HepG2 (cell line): ENCODE measurements around the gene AHSG. TPM values are rescaled to one million over a fixed set of nuclear protein-coding genes. Genes with fewer than 3 reads are reported as not detected.

Experiments
- ATAC-seq: fragments of 200-7000 bp; cut with Tn5 transposase; 3 replicates; pipeline ENCODE4 v1.9.1; 2020; ENCODE audit warnings: mild to moderate bottlenecking, moderate library complexity
- BruUV-seq: library from RNA; stranded (reverse); fragments of 400-500 nt; replicated peaks from 2 replicates; lab custom pipeline; 2021; lab: Mats Ljungman, UMichigan
- CTCF ChIA-PET: fragments of 300-600 bp; formaldehyde crosslinking; extraction: SDS; loops from one replicate; lab custom pipeline; 2021; ENCODE audit warnings: low total read pairs, inconsistent platforms, low intra/inter-chr PET ratio; lab: Yijun Ruan, JAX
- POLR2A ChIA-PET: fragments of 350-600 bp; sonication (Branson Sonifier 250); formaldehyde crosslinking; loops from one replicate; lab custom pipeline; 2020; ENCODE audit warnings: antibody characterized with exemption, inconsistent platforms; lab: Yijun Ruan, JAX
- DNase-seq: peaks from one replicate; pipeline ENCODE4 v3.0.0-alpha.2; 2015; ENCODE audit warnings: low spot score
- FAIRE-seq: peaks from 3 replicates; lab custom pipeline; 2011; peaks lifted over from hg19 to GRCh38; lab: Jason Lieb, UNC
- H2AFZ ChIP-seq: one replicate; pipeline ENCODE4 v1.6.1; 2011; ENCODE audit warnings: low read length, inconsistent platforms
- H3K27ac ChIP-seq: fragments of 300-600 bp; 3 replicates; pipeline ENCODE4 v1.8.0; 2011; ENCODE audit warnings: mixed run types, mild to moderate bottlenecking, mixed read lengths, low read length, inconsistent platforms; ENCODE audit not compliant: insufficient read depth; ENCODE audit errors: extremely low read length
- H3K27me3 ChIP-seq, 2 experiments: fragments of 200-600 bp in 1 of 2; 2 replicates in 1 of 2; 3 replicates in 1 of 2; pipeline versions ENCODE4 v1.6.0 to v1.8.0; 2011; ENCODE audit warnings: low read length in 2 of 2, mild to moderate bottlenecking in 2 of 2, moderate library complexity in 2 of 2, inconsistent platforms in 1 of 2; ENCODE audit not compliant: insufficient read depth in 2 of 2, control insufficient read depth in 1 of 2
- H3K36me3 ChIP-seq, 2 experiments: fragments of 200-600 bp in 1 of 2; replicated peaks in 1 of 2; 2 replicates in 1 of 2; 3 replicates in 1 of 2; pipeline versions ENCODE4 v1.5.1 to v1.8.0; 2011; ENCODE audit warnings: low read length in 2 of 2, inconsistent platforms in 1 of 2; ENCODE audit not compliant: insufficient read depth in 2 of 2, control insufficient read depth in 1 of 2
- H3K4me1 ChIP-seq: 2 replicates; pipeline ENCODE4 v1.5.1; 2012; ENCODE audit warnings: low read length, inconsistent platforms; ENCODE audit not compliant: insufficient read depth
- H3K4me2 ChIP-seq: 2 replicates; pipeline ENCODE4 v1.6.0; 2011; ENCODE audit warnings: low read depth, low read length, inconsistent platforms
- H3K4me3 ChIP-seq, 3 experiments: fragments of 200-600 bp in 1 of 3; sonication (generic), shearing (Covaris generic) in 1 of 3; replicated peaks in 1 of 3; 2 replicates each; pipeline ENCODE4 v1.5.1; 2011 to 2016; ENCODE audit warnings: low read length in 3 of 3, inconsistent platforms in 2 of 3, low read depth in 2 of 3, mild to moderate bottlenecking in 2 of 3, control low read depth in 1 of 3, mixed read lengths in 1 of 3; ENCODE audit not compliant: insufficient read depth in 1 of 3
- H3K79me2 ChIP-seq: one replicate; pipeline ENCODE4 v1.6.1; 2011; ENCODE audit warnings: low read length, inconsistent platforms; ENCODE audit not compliant: insufficient read depth
- H3K9ac ChIP-seq: 2 replicates; pipeline ENCODE4 v1.6.0; 2011; ENCODE audit warnings: mild to moderate bottlenecking, low read depth, low read length, inconsistent platforms; ENCODE audit not compliant: insufficient read depth
- H3K9me3 ChIP-seq: 2 replicates; pipeline ENCODE4 v1.5.1; 2012; ENCODE audit warnings: mild to moderate bottlenecking, low read length
- H4K20me1 ChIP-seq: 2 replicates; pipeline ENCODE4 v1.6.0; 2011; ENCODE audit warnings: inconsistent platforms, mild to moderate bottlenecking, low read length, moderate library complexity; ENCODE audit not compliant: insufficient read depth
- AHR ChIP-seq: IDR thresholded peaks from 2 replicates; pipeline ENCODE4 v1.6.1; 2018; ENCODE audit warnings: missing genetic modification reagents, missing compliant biosample characterization
- CBX1 ChIP-seq: IDR thresholded peaks from one replicate; pipeline ENCODE4 v1.6.1; 2016; ENCODE audit warnings: antibody characterized with exemption, low read depth
- EHMT2 ChIP-seq: fragments of 200-600 bp; sonication (generic); IDR thresholded peaks from 2 replicates; pipeline ENCODE4 v1.7.0; 2017; ENCODE audit warnings: antibody characterized with exemption, low read depth, low read length, borderline replicate concordance
- ELF3 ChIP-seq: IDR thresholded peaks from 2 replicates; pipeline ENCODE4 v1.6.1; 2016; ENCODE audit warnings: missing genetic modification reagents, missing compliant biosample characterization
- FOXA3 ChIP-seq: IDR thresholded peaks from 2 replicates; pipeline ENCODE4 v1.6.1; 2016; ENCODE audit warnings: missing genetic modification reagents, missing compliant biosample characterization
- GABPA ChIP-seq, 2 experiments: IDR thresholded peaks; 2 replicates each; pipeline ENCODE4 v1.6.1; 2011 to 2016; ENCODE audit warnings: low read depth in 2 of 2, low read length in 1 of 2, missing biosample characterization in 1 of 2, missing genetic modification characterization in 1 of 2
- HDAC2 ChIP-seq: sonication (generic); formaldehyde crosslinking; IDR thresholded peaks from 2 replicates; pipeline ENCODE4 v1.4.0; 2020; ENCODE audit warnings: missing genetic modification reagents
- ISL2 ChIP-seq: sonication (generic); formaldehyde crosslinking; IDR thresholded peaks from 2 replicates; pipeline ENCODE4 v1.5.0; 2020; ENCODE audit warnings: missing genetic modification reagents
- KDM5A ChIP-seq: fragments of 200-600 bp; sonication (generic); IDR thresholded peaks from 2 replicates; pipeline ENCODE4 v1.7.0; 2018; ENCODE audit warnings: antibody characterized with exemption, mild to moderate bottlenecking, low read length, borderline replicate concordance
- PHF8 ChIP-seq: sonication (generic); formaldehyde crosslinking; IDR thresholded peaks from 2 replicates; pipeline ENCODE4 v1.5.0; 2020; ENCODE audit warnings: missing genetic modification reagents
- RXRB ChIP-seq: IDR thresholded peaks from 2 replicates; pipeline ENCODE4 v1.6.1; 2016; ENCODE audit warnings: borderline replicate concordance, missing genetic modification reagents, missing compliant biosample characterization
- ZBTB38 ChIP-seq: sonication (generic); formaldehyde crosslinking; IDR thresholded peaks from 2 replicates; pipeline ENCODE4 v1.5.1; 2020; ENCODE audit warnings: mild to moderate bottlenecking, missing genetic modification reagents
- ZNF18 ChIP-seq: sonication (generic); formaldehyde crosslinking; IDR thresholded peaks from 2 replicates; pipeline ENCODE4 v1.8.0; 2022; ENCODE audit warnings: mild to moderate bottlenecking, missing genetic modification reagents; ENCODE audit not compliant: insufficient replicate concordance
- ZNF24 ChIP-seq: fragments of 450-650 bp; IDR thresholded peaks from 2 replicates; pipeline ENCODE4 v1.6.1; 2017; ENCODE audit warnings: antibody characterized with exemption, mild to moderate bottlenecking
- ZNF33B ChIP-seq: sonication (generic); formaldehyde crosslinking; IDR thresholded peaks from 2 replicates; pipeline ENCODE4 v1.5.1; 2020; ENCODE audit warnings: mild to moderate bottlenecking, missing genetic modification reagents
- ZNF367 ChIP-seq: sonication (generic); formaldehyde crosslinking; IDR thresholded peaks from 2 replicates; pipeline ENCODE4 v1.4.0; 2020; ENCODE audit warnings: missing genetic modification reagents, borderline replicate concordance
- ZSCAN20 ChIP-seq: sonication (generic); formaldehyde crosslinking; IDR thresholded peaks from 2 replicates; pipeline ENCODE4 v1.4.0; 2020; ENCODE audit warnings: missing genetic modification reagents, mild to moderate bottlenecking, borderline replicate concordance
- WGBS: methylation state at CpG from one replicate; pipeline ENCODE4 v1.1.6; 2017; ENCODE audit warnings: low lambda C conversion rate; 5-methylcytosine and 5-hydroxymethylcytosine counted together
- in situ Hi-C: cut with HindIII; loops from 2 replicates; pipeline ENCODE4 v1.10.0; 2017; ENCODE audit warnings: low pct_unique_long_range_greater_than_20kb; ENCODE audit not compliant: extremely low pct_ligation_motif_present
- intact Hi-C: fragments of 100-400 bp; cut with micrococcal nuclease; formaldehyde crosslinking; loops from one replicate; pipeline ENCODE4 v1.10.0; 2022; ENCODE audit not compliant: unreplicated experiment
- polyA plus RNA-seq, 8 experiments: library from polyadenylated mRNA; depleted of rRNA in 3 of 8; stranded (reverse) in 7 of 8; unstranded in 1 of 8; fragments of >200 nt; fragmentation: Illumina TruSeq in 4 of 8; extraction: Trizol in 4 of 8; gene quantifications; 2 replicates each; pipeline versions ENCODE4 v1.2.1 to v1.2.3, GENCODE V29; 2011 to 2016; ENCODE audit warnings: low read depth in 4 of 8, missing spikeins in 1 of 8, mixed read lengths in 1 of 8; ENCODE audit not compliant: insufficient read depth in 1 of 8
- total RNA-seq, 5 experiments: library from RNA; depleted of rRNA; stranded (reverse); fragments of >200 nt; fragmentation: Illumina TruSeq; extraction: Trizol; gene quantifications; 2 replicates each; pipeline ENCODE4 v1.2.3, GENCODE V29; 2016; ENCODE audit warnings: low read depth in 1 of 5
- TF ChIP-seq, protein P1 (sequence below): sonication (generic); formaldehyde crosslinking; IDR thresholded peaks from 2 replicates; pipeline ENCODE4 v1.5.1; 2020; ENCODE audit warnings: missing genetic modification reagents, mild to moderate bottlenecking, borderline replicate concordance
- TF ChIP-seq, protein P2 (sequence below): sonication (generic); formaldehyde crosslinking; IDR thresholded peaks from 2 replicates; pipeline ENCODE4 v1.8.0; 2022; ENCODE audit warnings: mild to moderate bottlenecking, missing genetic modification reagents
- TF ChIP-seq, protein P3 (sequence below): sonication (generic); formaldehyde crosslinking; IDR thresholded peaks from 2 replicates; pipeline ENCODE4 v1.8.0; 2022; ENCODE audit warnings: missing genetic modification reagents, mild to moderate bottlenecking, inconsistent platforms, borderline replicate concordance

Gene AHSG
- total and polyA plus RNA-seq, 2 of the 13 experiments (the other 11 are each of a cell fraction or from before 2014, with no cell fraction given) = 2,043 to 19,152 TPM

GRCh38 chr3:186603159-186603558, 9.7 kb upstream of the AHSG start:
- no peak for ATAC-seq
- Histone ChIP-seq H3K27ac (peak overlapping the region; percentile 71), H3K36me3 (no peaks in the 10 kb centered on the region), H3K9me3 (no peaks in the 10 kb centered on the region), H3K4me2 (peak overlapping the region; percentile 56), H2AFZ (no peak overlapping the region), H4K20me1 (no peaks in the 10 kb centered on the region), H3K4me3 (no peak overlapping the region; a peak in 1 of 6 replicates), H3K9ac (peak overlapping the region; percentile 36; the same call in 1 of the 2 replicates), H3K79me2 (peaks cover 6% of the 10 kb centered on the region), H3K27me3 (no peaks in the 10 kb centered on the region), H3K4me1 (peaks cover 98% of the 10 kb centered on the region)
- DNase-seq = no peak
- ChIA-PET CTCF (no interaction called here), POLR2A (interaction anchor here (24.0 to 27.1 kb wide), 2 partner anchors 8 to 9 kb away, joined by 854 read pairs; partner anchors contain the start of gene AHSG)
- intact Hi-C loops (no loop called here), in situ Hi-C loops (no loop called here)
- BruUV-seq = no TSS peak
- 59% methylated on average over 7 of the region's 7 CpGs for WGBS
- FAIRE-seq = no peak
- TF ChIP-seq AHR (CRISPR knock-in tag) (no peak), EHMT2 (no peak), ISL2 (CRISPR knock-in tag) (no peak), GABPA (IDR thresholded peaks at IDR 0.05; ENCODE audit: low read depth, low read length) (no peak), GABPA (CRISPR knock-in tag; IDR thresholded peaks at IDR 0.05; ENCODE audit: low read depth) (peak; percentile 68; the same call in 1 of the 2 replicates), FOXA3 (CRISPR knock-in tag) (peak; percentile 24; the same call in 1 of the 2 replicates), HDAC2 (CRISPR knock-in tag) (0 out of 2 replicates have a peak, but pooled peaks have one; percentile 13), ZNF24 (no peak), ZBTB38 (CRISPR knock-in tag) (peak; percentile 84), PHF8 (CRISPR knock-in tag) (no peak), CBX1 (no peak), ZSCAN20 (no peak), ZNF33B (no peak), ZNF18 (CRISPR knock-in tag) (peak; percentile 40), ELF3 (CRISPR knock-in tag) (peak; percentile 37; the same call in 1 of the 2 replicates), KDM5A (no peak), RXRB (CRISPR knock-in tag) (peak; percentile 45; the same call in 1 of the 2 replicates), ZNF367 (no peak)
- TF ChIP-seq, protein P1, sequence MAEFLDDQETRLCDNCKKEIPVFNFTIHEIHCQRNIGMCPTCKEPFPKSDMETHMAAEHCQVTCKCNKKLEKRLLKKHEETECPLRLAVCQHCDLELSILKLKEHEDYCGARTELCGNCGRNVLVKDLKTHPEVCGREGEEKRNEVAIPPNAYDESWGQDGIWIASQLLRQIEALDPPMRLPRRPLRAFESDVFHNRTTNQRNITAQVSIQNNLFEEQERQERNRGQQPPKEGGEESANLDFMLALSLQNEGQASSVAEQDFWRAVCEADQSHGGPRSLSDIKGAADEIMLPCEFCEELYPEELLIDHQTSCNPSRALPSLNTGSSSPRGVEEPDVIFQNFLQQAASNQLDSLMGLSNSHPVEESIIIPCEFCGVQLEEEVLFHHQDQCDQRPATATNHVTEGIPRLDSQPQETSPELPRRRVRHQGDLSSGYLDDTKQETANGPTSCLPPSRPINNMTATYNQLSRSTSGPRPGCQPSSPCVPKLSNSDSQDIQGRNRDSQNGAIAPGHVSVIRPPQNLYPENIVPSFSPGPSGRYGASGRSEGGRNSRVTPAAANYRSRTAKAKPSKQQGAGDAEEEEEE (CRISPR knock-in tag) = 0 out of 2 replicates have a peak, but pooled peaks have one; percentile 11
- TF ChIP-seq, protein P2, sequence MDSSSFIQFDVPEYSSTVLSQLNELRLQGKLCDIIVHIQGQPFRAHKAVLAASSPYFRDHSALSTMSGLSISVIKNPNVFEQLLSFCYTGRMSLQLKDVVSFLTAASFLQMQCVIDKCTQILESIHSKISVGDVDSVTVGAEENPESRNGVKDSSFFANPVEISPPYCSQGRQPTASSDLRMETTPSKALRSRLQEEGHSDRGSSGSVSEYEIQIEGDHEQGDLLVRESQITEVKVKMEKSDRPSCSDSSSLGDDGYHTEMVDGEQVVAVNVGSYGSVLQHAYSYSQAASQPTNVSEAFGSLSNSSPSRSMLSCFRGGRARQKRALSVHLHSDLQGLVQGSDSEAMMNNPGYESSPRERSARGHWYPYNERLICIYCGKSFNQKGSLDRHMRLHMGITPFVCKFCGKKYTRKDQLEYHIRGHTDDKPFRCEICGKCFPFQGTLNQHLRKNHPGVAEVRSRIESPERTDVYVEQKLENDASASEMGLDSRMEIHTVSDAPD (CRISPR knock-in tag) = no peak
- TF ChIP-seq, protein P3, sequence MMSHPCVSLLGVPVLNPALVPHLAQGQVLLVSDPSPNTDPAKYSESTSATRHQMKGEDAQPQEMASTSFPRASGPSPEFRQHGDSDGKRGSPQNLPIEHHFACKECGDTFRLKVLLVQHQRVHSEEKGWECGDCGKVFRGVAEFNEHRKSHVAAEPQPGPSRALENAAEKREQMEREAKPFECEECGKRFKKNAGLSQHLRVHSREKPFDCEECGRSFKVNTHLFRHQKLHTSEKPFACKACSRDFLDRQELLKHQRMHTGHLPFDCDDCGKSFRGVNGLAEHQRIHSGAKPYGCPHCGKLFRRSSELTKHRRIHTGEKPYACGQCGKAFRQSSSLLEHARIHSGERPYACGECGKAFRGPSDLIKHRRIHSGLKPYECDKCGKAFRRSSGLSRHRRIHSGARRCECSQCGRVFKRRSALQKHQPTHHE (CRISPR knock-in tag) = no peak
